Hepatocyte (in vitro differentiated cells): ENCODE measurements around the gene DNASE2. TPM values are rescaled to one million over a fixed set of nuclear protein-coding genes. Genes with fewer than 3 reads are reported as not detected.

Experiments
- DNase-seq: peaks from one replicate; pipeline ENCODE4 v3.0.0-alpha.2; 2016; ENCODE audit warnings: low spot score
- H2AFZ ChIP-seq: fragments of 200-600 bp; sonication (generic); 2 replicates; pipeline ENCODE4 v1.6.0; 2016; ENCODE audit warnings: antibody characterized with exemption, mild to moderate bottlenecking
- H3K27ac ChIP-seq: fragments of 200-600 bp; sonication (generic); 2 replicates; pipeline ENCODE4 v1.5.1; 2016; ENCODE audit warnings: mild to moderate bottlenecking
- H3K27me3 ChIP-seq: fragments of 200-600 bp; sonication (generic); 2 replicates; pipeline ENCODE4 v1.6.1; 2016
- H3K36me3 ChIP-seq: fragments of 200-600 bp; sonication (generic); replicated peaks from 2 replicates; pipeline ENCODE4 v1.5.1; 2016; ENCODE audit warnings: low read depth; ENCODE audit not compliant: insufficient read depth
- H3K4me1 ChIP-seq: fragments of 200-600 bp; sonication (generic); 2 replicates; pipeline ENCODE4 v1.5.1; 2016; ENCODE audit warnings: mild to moderate bottlenecking, moderate library complexity; ENCODE audit not compliant: insufficient read depth
- H3K4me2 ChIP-seq: fragments of 200-600 bp; sonication (generic); 2 replicates; pipeline ENCODE4 v1.6.0; 2016
- H3K4me3 ChIP-seq: fragments of 200-600 bp; sonication (generic); 2 replicates; pipeline ENCODE4 v1.5.1; 2016; ENCODE audit warnings: mild to moderate bottlenecking
- H3K79me2 ChIP-seq: fragments of 200-600 bp; sonication (generic); 2 replicates; pipeline ENCODE4 v1.6.0; 2017; ENCODE audit warnings: mild to moderate bottlenecking
- H3K9me2 ChIP-seq: fragments of 200-600 bp; sonication (generic); replicated peaks from 2 replicates; pipeline ENCODE4 v1.6.0; 2017; ENCODE audit warnings: mild to moderate bottlenecking; ENCODE audit not compliant: insufficient read depth
- H3K9me3 ChIP-seq: fragments of 200-600 bp; sonication (generic); 2 replicates; pipeline ENCODE4 v1.5.1; 2016; ENCODE audit warnings: low read depth, mild to moderate bottlenecking
- H4K20me1 ChIP-seq: fragments of 200-600 bp; sonication (generic); 2 replicates; pipeline ENCODE4 v1.6.0; 2016; ENCODE audit warnings: mild to moderate bottlenecking; ENCODE audit not compliant: insufficient read depth, poor library complexity, severe bottlenecking
- EZH2 ChIP-seq: fragments of 200-600 bp; sonication (generic); IDR thresholded peaks from 2 replicates; pipeline ENCODE4 v1.6.1; 2016; ENCODE audit warnings: antibody characterized with exemption, mild to moderate bottlenecking, borderline replicate concordance
- EZH2phosphoT487 ChIP-seq: fragments of 200-600 bp; sonication (generic); IDR thresholded peaks from one replicate; pipeline ENCODE4 v1.6.1; 2018; ENCODE audit warnings: antibody characterized with exemption, mild to moderate bottlenecking, low read depth, moderate library complexity; ENCODE audit not compliant: unreplicated experiment, severe bottlenecking
- WGBS: methylation state at CpG from one replicate; pipeline ENCODE4 v1.1.6; 2016; ENCODE audit warnings: low lambda C conversion rate; ENCODE audit errors: missing lambda C conversion rate; 5-methylcytosine and 5-hydroxymethylcytosine counted together
- polyA plus RNA-seq: library from polyadenylated mRNA; unstranded; fragments of >200 nt; fragmentation: Nextera tagmentation; extraction: Ambion mirVana; gene quantifications from 2 replicates; pipeline ENCODE4 v1.2.1, GENCODE V29; 2016
- total RNA-seq: library from RNA; depleted of rRNA; stranded (reverse); fragments of >200 nt; gene quantifications from 2 replicates; pipeline ENCODE4 v1.2.3, GENCODE V29; 2014
- TF ChIP-seq, protein P1 (sequence below): fragments of 200-600 bp; sonication (generic); IDR thresholded peaks from 2 replicates; pipeline ENCODE4 v1.5.1; 2016; ENCODE audit warnings: antibody characterized with exemption, mild to moderate bottlenecking; ENCODE audit not compliant: poor library complexity

Gene DNASE2
- total and polyA plus RNA-seq, 2 experiments from 2014 or later, result 25.7 to 41.3 TPM

DNA sequence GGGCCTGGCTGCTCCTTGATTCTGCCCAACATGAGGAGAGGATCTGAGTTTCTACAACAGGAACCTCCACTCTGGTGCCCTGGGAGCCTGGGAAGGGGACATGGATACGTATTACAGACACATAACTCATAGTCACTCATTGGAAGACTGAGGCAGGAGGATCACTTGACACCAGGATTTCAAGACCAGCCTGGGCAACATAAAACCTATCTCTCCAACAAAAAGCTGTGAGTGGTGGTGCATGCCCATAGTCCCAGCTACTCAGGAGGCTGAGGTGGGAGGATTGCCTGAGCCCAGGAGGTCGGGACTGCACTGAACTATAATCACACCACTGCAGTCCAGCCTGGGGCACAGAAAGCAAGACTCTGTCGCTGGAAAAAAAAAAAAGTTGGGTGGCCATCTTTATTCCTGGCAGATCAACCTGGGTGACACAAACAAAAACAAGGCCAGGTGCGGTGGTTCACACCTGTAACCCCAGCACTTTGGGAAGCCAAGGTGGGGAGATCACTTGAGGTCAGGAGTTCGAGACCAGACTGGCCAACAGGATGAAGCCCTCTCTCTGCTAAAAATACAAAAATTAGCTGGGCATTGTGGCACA is 6.9 kb upstream of the DNASE2 start:
- Histone ChIP-seq H3K36me3 (no peaks in the 10 kb centered on the region), H3K9me2 (no peaks in the 10 kb centered on the region), H3K4me3 (no peak overlapping the region), H3K79me2 (peaks cover 11% of the 10 kb centered on the region), H3K4me2 (no peak overlapping the region), H4K20me1 (no peaks in the 10 kb centered on the region), H3K9me3 (no peaks in the 10 kb centered on the region), H3K27ac (no peak overlapping the region), H3K4me1 (peaks cover 5% of the 10 kb centered on the region), H2AFZ (no peak overlapping the region), H3K27me3 (peaks cover 34% of the 10 kb centered on the region)
- TF ChIP-seq EZH2phosphoT487, result no peak
- TF ChIP-seq, protein P1, sequence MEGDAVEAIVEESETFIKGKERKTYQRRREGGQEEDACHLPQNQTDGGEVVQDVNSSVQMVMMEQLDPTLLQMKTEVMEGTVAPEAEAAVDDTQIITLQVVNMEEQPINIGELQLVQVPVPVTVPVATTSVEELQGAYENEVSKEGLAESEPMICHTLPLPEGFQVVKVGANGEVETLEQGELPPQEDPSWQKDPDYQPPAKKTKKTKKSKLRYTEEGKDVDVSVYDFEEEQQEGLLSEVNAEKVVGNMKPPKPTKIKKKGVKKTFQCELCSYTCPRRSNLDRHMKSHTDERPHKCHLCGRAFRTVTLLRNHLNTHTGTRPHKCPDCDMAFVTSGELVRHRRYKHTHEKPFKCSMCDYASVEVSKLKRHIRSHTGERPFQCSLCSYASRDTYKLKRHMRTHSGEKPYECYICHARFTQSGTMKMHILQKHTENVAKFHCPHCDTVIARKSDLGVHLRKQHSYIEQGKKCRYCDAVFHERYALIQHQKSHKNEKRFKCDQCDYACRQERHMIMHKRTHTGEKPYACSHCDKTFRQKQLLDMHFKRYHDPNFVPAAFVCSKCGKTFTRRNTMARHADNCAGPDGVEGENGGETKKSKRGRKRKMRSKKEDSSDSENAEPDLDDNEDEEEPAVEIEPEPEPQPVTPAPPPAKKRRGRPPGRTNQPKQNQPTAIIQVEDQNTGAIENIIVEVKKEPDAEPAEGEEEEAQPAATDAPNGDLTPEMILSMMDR, result no peak
- TF ChIP-seq EZH2, result no peak
- DNase-seq, result no peak
- WGBS, result 72% methylated on average over 5 of the region's 5 CpGs

- no peak for DNase-seq
- H3K4me2 ChIP-seq, result peak within 1 kb of the TSS; percentile 92
- WGBS, result 77% methylated on average over 17 of the region's 17 CpGs
- H3K36me3 ChIP-seq, result no peaks in the 10 kb centered on the region
- H3K9me3 ChIP-seq, result no peaks in the 10 kb centered on the region
- no peak within 1 kb of the TSS for H3K27ac ChIP-seq
- no peaks in the 10 kb centered on the region for H4K20me1 ChIP-seq
- H2AFZ ChIP-seq, result peak within 1 kb of the TSS; percentile 56
- TF ChIP-seq EZH2 (no peak), EZH2phosphoT487 (no peak)
- TF ChIP-seq, protein P1, result no peak
- peaks cover 5% of the 10 kb centered on the region for H3K4me1 ChIP-seq
- H3K79me2 ChIP-seq, result peaks cover 8% of the 10 kb centered on the region
- H3K4me3 ChIP-seq, result no peak within 1 kb of the TSS
- H3K9me2 ChIP-seq, result no peaks in the 10 kb centered on the region
- peaks cover 34% of the 10 kb centered on the region for H3K27me3 ChIP-seq
These were observed 5.9 kb upstream of the DNASE2 start, which contains the start of gene KLF1 for GRCh38 chr19:12886969-12887747. Gene KLF1, minus strand, starts transcription at chr19:12887201. Its CDS starts 61 bp downstream, at chr19:12887140.

GRCh38 chr19:12886651-12886968 is 5.4 kb upstream of the DNASE2 start:
- WGBS, result 82% methylated on average over 5 of the region's 5 CpGs
- Histone ChIP-seq H3K27me3 (peaks cover 34% of the 10 kb centered on the region), H3K27ac (no peak overlapping the region), H2AFZ (no peak overlapping the region), H3K4me1 (peaks cover 5% of the 10 kb centered on the region), H3K9me2 (no peaks in the 10 kb centered on the region), H3K4me3 (no peak overlapping the region), H4K20me1 (no peaks in the 10 kb centered on the region), H3K9me3 (no peaks in the 10 kb centered on the region), H3K79me2 (peaks cover 3% of the 10 kb centered on the region), H3K36me3 (no peaks in the 10 kb centered on the region), H3K4me2 (no peak overlapping the region)
- TF ChIP-seq EZH2phosphoT487 (no peak), EZH2 (no peak)
- TF ChIP-seq, protein P1, result no peak
- no peak for DNase-seq
